ENCODE data around the gene MRPL18.

GRCh38 chr6:159742165-159742564 is 48.1 kb upstream of the MRPL18 start:
- no peak for TF ChIP-seq CTCF (IDR thresholded peaks at IDR 0.05; ENCODE audit: poor library complexity)
- TF ChIP-seq EZH2 (IDR thresholded peaks at IDR 0.05; ENCODE audit: borderline replicate concordance) = no peak
- no peak for TF ChIP-seq EZH2phosphoT487 (IDR thresholded peaks at IDR 0.05; ENCODE audit: low read depth, severe bottlenecking, unreplicated experiment)
